HG03159 (cell line): ENCODE results near the gene DHRS7B.
"Not testable (repeated sequence)": the region's sequence is repeated elsewhere in the genome, so short reads cannot be mapped to it uniquely, and the experiment has no call there.

Experiments
- ATAC-seq: cut with Tn5 transposase; IDR thresholded peaks from one replicate; pipeline ENCODE4 v1.9.1; 2021; ENCODE audit warnings: mild to moderate bottlenecking, moderate library complexity; ENCODE audit not compliant: unreplicated experiment

DHRS7B gene

DNA sequence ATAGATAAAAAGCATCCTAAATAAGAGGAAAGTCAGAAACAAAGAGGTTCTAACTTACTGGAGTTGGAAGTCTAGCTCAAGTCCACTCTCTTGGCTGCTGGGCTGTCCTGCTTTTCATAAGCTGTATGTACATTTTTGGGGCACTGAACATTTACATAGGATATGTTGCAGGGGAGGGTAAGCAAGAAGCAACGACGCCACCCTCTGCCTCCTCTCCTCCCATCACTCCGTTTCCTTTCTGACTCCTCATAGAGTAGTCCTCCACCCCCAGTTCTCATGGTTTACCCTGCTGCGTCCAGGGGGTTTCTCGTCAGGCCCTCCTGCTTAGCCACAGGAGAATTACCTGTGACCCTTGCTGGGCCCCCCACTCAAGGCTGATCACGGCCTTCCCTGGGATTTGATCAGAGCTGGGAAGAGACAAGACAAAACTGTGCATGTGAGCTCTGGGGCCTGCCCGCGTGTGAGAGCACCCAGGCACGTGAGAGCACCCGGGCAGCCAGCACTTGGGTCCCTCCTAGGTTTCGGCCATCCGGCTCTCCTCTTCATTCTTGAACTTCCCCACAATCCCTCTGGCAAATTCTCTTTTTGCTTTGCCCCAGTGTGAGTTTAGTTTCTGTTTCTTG is 50.1 kb downstream of the DHRS7B start:
- ATAC-seq, result no peak

GRCh38 chr17:21177401-21177800 is 50.6 kb downstream of the DHRS7B start:
- ATAC-seq, result no peak

DNA sequence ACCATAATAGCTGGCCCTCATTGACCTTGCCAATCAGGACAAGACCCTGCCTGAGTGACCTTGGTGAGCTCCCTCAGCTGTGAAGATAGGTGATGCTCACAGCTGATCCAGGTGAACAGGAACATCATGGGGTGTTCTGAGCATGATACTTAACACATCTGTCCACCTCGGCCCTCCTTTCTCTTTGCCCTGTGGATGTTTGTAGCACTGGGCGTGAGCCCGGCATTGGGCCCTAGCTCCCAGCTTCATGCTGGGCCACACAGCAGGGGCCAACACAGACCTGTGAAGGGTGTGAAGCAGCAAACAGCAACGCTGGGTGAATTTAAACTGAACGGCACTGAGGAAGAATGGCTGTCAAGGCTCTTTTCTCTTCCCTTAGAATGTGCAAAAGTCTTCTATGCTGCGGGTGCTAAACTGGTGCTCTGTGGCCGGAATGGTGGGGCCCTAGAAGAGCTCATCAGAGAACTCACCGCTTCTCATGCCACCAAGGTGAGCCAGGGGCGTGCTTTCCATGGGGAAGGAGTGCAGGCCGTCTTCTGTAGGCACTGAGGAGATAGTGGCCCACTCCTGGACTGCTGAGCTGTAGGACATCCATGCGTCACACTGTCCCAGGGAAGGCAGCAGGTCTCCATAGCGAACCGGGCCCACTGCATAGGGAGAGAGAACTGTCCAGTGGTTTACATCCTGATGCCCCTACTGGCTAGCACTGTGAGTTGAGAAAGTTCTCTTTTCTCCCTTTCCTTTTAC is 51.3 kb downstream of the DHRS7B start:
- ATAC-seq, result no peak

DNA sequence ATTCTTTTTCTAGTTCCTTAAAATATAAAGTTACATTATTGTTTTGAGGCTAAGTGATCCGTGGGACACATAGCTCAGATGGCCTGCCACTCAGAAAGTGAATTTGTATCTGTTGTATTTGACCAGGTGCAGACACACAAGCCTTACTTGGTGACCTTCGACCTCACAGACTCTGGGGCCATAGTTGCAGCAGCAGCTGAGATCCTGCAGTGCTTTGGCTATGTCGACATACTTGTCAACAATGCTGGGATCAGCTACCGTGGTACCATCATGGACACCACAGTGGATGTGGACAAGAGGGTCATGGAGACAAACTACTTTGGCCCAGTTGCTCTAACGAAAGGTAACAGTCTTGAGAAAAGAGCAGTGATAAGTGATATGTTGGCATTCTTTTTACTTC is 56.7 kb downstream of the DHRS7B start:
- no peak for ATAC-seq

DNA sequence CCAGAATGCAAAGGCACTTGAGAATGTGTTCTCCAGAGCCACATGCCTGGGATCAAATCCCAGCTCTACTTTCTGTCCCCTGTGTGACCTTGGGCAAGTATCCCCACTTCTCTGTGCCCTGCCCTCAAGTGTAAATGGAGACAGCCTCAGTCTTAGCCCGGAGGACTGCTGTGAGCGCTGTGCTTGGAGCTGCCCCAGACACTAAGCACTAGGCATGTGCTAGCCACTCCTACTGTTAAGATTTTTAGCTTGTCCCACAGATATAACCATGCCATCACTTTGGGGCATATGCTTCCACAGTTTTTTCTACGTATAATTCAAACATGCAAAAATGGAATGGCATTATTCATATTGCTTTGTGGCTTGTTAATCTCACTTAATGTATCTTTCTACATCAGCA is 57.8 kb downstream of the DHRS7B start:
- ATAC-seq, result no peak

DNA sequence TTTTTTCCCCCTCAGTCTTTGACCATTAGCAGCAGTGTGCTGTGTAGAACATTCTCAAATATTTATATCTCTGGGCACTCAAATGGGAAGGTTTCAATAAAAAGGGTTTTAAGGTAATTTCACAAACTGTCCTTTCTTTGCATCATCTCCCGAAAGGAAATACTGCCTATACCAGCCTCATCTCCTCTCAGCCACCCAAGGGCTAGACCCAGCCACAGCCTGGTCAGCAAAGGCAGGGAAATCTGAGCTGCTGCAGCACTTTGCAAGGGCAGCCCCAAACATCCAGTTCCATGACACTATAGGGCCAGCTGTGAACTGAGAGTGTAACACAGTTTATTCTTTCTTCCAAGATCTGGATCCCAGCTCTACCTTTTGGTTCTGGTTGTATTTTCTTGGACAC is 58.3 kb downstream of the DHRS7B start:
- ATAC-seq, result no peak

DNA sequence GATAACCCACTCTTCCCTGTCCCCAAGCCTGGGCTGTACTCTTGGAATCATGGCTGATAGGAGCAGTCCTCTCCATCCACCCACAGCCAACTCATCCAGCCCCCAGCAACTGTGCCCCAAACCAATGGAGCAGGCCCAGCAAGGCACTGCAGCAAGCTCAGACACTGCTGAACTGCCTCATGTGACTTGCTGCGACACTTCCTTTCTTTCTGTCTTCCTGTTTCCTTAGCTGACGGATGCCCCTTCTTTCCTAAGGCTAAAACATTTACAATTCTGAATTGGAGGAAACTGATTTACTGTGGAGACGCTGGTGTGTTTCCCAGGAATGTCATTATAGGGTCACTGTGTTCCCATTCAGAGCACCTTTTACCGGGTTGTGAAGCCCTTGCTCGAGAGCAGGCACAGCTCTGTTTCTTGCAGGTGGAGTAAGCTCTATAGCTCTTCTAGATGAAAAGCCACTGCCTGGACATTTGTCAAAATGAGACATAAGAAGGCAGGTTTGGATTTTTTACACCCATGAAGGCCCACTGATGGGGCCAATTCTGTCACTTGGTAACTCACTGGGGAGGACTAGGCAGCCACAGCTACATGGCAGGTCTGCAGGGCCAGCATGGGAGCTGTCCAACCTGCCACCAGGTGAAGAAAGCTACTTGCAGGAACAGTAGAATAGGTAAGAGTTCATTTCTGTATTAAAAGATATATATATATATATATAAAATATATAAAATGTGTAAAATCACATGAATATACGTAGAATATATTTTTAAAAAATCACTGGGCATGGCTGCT is 59.8 kb downstream of the DHRS7B start:
- ATAC-seq, result no peak

GRCh38 chr17:21189361-21189760 is 62.6 kb downstream of the DHRS7B start:
- no peak for ATAC-seq

DNA sequence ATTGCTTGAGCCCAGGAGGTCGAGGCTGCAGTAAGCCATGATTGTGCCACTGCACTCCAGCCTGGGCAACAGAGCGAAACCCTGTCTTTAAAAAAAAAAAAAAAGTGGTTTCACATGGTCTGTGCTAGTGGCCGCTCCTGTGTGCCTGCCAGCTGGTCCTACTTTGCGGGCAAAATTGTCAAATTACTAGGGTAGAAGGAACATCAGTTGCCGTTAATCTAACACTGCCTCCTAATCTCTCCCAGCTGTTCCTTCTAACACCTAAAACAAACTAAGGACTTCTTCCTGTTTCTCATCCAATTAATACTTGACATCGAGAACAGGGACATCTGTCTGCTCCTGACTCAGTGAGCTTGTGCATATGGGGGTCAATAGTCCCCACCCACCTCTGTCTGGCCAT is 63.3 kb downstream of the DHRS7B start:
- ATAC-seq, result no peak

GRCh38 chr17:21191698-21192097 is 64.9 kb downstream of the DHRS7B start:
- no peak for ATAC-seq

- ATAC-seq, result not testable (repeated sequence)
Measured at GRCh38 chr17:21192414-21192813, 65.7 kb downstream of the DHRS7B start.

GRCh38 chr17:21193031-21193430 is 66.3 kb downstream of the DHRS7B start:
- ATAC-seq, result no peak

DNA sequence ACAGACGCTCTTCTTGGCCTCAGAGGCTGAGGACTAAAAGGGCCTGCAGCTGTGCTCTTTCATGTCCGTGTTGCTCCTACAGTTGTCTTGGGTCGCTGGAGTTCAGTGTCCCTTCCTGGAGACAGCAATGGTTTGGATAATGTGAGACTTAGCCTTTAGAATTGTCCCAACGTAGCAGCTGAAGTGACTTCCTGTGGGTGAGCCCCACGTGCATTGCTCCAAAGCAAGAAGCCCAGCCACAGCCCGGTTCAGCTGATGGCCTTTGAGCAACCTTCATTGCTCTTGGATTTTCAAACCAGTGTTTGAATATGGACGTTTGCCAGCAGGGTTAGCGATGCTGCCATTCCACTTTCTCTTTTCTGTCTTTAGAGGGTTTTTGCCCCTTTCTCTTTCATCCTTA is 67.5 kb downstream of the DHRS7B start:
- ATAC-seq, result no peak

- ATAC-seq, result no peak
Measured at GRCh38 chr17:21194703-21195102, 67.9 kb downstream of the DHRS7B start.

DNA sequence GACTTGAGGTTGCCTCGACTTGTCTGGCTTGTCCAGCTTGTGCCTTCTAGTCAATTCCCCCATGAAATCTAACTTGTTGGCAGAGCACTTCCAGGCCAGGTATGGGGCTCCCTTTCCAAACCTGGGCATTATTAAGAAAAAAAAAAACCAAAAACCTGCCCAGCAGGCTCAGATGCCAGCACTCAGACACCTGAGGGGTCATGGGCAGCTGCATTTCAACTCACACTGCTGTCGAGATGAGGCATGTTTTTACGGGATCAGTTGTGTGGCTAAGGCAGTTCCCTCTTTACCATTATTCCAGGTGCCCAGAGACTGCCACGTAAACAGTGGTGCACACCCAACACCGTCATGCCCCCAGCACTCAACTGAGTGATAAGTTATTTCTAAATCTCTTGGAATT is 69.4 kb downstream of the DHRS7B start:
- no peak for ATAC-seq

- no peak for ATAC-seq
Measured at GRCh38 chr17:21198411-21198810, 71.6 kb downstream of the DHRS7B start.

DNA sequence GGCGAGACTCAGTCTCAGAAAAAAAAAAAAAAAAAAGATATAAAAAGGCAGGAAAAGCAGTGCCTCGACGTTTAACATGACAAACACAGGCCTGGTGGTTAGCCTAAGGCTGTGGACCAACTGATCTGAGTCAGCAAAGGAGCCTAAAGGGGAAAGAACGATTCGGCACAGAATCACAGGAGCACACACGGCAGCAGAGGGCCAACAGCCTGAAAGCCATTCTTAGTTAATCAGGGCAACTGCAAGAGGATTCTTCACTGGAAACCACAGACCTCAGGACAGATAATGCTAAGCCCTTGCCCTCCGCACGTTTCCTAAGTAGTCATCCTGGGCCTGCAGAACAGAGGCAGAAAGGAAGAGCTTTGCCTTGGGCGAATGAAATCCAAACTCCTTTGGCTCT is 72.5 kb downstream of the DHRS7B start:
- ATAC-seq, result no peak

DNA sequence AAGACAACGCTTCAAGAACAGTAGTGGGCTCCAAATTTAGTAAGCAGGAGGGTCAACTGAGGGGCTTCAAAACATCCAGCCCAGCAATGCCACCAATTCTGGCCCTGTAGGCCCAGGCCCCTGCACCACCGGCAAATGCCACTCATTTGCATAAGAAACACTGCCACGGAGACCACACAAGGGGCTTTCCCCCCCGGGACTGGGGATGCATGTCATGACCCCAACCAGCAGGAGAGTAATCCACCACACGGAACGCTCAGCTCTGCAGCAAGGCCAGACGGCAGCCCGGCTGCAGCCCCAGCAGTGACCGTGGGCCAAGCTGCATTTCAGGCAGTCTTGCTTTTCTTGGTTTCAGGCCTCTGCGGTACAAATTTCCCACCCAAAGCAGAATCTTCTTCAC is 73.1 kb downstream of the DHRS7B start:
- no peak for ATAC-seq

DNA sequence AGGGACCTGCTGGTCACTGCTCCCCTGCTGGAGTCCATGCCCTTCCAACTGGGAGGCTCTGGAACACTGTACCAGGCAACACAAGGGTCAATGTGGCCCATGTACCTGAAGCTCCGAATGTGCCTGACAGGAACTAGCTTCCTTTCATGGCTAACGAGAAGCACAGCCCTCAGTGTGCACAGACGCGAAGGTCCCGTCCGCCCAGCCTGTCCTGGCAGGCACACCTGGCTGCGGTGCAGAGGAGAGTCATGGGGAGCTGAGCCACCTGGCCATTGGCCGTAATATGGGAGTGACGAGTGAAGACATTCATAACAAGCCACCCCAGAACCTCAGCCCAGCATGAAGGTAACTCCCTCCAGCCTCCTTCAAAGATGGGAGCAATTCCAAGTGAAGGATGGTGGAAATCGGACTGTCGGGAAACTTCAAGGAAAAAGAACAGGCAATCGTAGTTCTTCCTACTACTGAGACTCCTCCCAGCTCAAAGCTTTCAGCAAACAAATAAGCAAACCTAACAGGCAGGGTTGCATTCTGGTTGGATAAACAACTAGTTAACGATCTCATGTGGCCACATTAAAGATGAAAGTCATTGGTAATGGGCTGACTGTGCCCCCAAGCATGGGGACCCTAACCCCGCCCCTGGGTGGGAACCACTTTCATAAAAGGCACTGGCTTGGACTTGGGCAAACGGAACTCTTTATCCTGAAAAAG is 74.0 kb downstream of the DHRS7B start:
- ATAC-seq, result no peak

DNA sequence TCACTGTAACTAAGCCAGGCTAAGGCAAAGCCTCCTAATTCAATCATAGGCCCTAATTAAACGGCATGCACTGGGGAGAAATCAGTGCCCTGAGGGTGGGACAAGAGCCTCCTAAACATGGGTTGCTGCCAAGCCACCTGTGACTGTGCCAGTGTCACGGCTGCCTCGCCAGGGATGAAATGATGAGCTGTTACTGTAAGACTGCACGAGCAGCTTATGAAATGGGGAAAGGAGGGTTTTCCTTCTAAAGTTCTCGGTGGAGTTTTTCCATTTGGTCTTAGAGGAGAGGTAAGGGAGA is 74.5 kb downstream of the DHRS7B start:
- ATAC-seq, result no peak

- ATAC-seq, result no peak
Measured at GRCh38 chr17:21201874-21202273, 75.1 kb downstream of the DHRS7B start.

DNA sequence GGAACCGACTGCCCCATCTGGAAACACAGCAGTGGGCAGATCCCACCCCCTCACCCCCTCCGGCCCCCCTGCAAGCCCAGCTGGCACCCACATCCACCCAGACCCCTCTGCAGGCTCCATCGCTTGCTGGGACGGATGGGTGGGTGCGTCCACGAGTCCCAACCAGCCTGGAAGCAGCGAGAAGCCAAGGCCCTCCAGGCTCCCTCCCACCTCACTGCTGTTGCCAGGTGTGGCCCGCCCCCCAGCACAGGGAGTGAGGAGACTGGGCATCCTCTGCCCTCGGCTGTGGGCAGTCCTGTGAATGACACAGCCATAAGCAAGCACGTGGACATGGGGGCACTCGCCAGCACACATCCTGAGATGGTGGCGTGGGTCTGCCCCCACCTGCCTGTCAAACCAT is 75.7 kb downstream of the DHRS7B start:
- ATAC-seq, result no peak
